Islet of Langerhans (tissue), 1 donor: ENCODE results near the gene PCDHA13.
"Not testable (repeated sequence)": the region's sequence is repeated elsewhere in the genome, so short reads cannot be mapped to it uniquely, and the experiment has no call there.

Experiments
- FAIRE-seq: peaks from one replicate; lab custom pipeline; 2011; peaks lifted over from hg19 to GRCh38; lab: Jason Lieb, UNC

The PCDHA13 gene, protein sequence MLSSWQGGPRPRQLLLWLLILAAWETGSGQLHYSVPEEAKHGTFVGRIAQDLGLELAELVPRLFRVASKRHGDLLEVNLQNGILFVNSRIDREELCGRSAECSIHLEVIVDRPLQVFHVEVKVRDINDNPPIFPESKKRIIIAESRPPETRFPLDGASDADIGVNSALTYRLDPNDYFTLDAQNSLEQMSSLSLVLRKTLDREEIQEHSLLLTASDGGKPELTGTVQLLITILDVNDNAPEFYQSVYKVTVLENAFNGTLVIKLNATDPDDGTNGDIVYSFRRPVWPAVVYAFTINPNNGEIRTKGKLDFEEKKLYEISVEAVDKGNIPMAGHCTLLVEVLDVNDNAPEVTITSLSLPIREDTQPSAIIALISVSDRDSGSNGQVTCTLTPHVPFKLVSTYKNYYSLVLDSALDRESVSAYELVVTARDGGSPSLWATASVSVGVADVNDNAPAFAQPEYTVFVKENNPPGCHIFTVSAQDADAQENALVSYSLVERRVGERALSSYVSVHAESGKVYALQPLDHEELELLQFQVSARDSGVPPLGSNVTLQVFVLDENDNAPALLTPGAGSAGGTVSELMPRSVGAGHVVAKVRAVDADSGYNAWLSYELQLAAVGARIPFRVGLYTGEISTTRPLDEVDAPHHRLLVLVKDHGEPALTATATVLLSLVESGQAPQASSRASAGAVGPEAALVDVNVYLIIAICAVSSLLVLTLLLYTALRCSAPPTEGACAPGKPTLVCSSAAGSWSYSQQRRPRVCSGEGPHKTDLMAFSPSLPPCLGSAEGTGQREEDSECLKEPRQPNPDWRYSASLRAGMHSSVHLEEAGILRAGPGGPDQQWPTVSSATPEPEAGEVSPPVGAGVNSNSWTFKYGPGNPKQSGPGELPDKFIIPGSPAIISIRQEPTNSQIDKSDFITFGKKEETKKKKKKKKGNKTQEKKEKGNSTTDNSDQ

DNA sequence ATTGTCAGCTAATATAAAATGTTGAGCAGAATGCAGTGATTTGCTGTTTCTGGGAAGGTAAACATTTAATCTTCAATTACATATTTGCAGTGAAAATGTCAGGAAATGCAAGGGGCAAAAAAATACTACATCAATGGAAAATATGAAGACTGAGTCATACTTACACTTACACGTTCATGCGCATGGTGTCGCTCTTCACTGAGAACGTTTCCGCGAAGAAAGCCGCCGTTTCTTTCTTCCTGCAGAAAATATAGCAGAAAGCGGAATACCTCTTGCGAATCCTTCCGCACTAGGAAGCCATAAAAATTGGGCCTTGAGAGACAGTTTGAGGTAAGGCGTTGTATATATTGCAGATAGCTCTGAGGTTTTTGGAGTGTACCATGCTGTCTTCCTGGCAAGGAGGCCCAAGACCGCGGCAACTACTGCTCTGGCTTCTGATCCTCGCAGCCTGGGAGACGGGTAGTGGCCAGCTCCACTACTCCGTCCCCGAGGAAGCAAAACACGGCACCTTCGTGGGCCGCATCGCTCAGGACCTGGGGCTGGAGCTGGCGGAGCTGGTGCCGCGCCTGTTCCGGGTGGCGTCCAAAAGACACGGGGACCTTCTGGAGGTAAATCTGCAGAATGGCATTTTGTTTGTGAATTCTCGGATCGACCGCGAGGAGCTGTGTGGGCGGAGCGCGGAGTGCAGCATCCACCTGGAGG is at the start of gene PCDHA13:
Gene PCDHA13 (plus strand): TSS at position 236 of the 702 bp plus-strand sequence. CDS start 145 bp downstream, at position 381.
- FAIRE-seq: no peak

DNA sequence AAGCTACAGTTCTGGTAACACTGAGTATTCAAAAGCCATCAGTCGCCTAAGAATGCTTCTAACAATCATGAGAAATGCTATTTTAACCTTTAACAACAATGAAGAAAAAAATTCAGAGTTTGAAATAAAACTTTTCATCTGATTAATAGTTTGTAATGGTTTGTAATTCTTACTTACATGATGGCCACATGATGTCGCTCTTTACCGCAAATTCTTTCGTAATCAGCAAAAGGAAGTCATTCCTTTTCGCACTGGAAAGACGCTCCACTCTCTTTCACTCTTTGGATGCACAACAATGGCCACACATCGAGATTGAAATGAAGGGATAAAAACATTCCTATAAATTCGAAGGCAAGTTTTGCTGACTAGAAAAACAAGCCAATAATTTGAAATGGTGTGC is 47.9 kb upstream of the PCDHA13 start, which contains the start of gene PCDHA7:
Gene PCDHA7 (plus strand): TSS at position 277 of the 400 bp plus-strand sequence. CDS start 115 bp downstream, at position 392.
- FAIRE-seq: no peak

DNA sequence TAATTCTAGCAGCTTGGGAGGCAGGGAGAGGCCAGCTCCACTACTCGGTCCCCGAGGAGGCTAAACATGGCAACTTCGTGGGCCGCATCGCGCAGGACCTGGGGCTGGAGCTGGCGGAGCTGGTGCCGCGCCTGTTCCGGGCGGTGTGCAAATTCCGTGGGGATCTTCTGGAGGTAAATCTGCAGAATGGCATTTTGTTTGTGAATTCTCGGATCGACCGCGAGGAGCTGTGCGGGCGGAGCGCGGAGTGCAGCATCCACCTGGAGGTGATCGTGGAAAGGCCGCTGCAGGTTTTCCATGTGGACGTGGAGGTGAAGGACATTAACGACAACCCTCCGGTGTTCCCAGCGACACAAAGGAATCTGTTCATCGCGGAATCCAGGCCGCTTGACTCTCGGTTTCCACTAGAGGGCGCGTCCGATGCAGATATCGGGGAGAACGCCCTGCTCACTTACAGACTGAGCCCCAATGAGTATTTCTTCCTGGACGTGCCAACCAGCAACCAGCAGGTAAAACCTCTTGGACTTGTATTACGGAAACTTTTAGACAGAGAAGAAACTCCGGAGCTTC is 47.4 kb upstream of the PCDHA13 start:
- FAIRE-seq: not testable (repeated sequence)

DNA sequence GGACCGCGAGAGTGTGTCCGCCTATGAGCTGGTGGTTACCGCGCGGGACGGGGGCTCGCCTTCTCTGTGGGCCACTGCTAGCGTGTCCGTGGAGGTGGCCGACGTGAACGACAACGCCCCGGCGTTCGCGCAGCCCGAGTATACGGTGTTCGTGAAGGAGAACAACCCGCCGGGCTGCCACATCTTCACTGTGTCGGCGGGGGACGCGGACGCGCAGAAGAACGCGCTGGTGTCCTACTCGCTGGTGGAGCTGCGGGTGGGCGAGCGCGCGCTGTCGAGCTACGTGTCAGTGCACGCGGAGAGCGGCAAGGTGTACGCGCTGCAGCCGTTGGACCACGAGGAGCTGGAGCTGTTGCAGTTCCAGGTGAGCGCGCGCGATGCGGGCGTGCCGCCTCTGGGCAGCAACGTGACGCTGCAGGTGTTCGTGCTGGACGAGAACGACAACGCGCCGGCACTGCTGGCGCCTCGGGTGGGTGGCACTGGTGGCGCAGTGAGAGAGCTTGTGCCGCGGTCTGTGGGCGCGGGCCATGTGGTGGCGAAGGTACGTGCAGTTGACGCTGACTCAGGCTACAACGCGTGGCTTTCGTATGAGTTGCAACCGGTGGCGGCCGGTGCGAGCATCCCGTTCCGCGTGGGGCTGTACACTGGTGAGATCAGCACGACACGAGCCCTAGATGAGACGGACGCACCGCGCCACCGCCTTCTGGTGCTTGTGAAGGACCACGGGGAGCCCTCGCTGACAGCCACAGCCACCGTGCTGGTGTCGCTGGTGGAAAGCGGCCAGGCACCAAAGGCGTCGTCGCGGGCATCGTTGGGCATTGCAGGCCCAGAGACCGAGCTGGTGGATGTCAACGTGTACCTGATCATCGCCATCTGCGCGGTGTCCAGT is 46.1 kb upstream of the PCDHA13 start:
- FAIRE-seq: no peak

DNA sequence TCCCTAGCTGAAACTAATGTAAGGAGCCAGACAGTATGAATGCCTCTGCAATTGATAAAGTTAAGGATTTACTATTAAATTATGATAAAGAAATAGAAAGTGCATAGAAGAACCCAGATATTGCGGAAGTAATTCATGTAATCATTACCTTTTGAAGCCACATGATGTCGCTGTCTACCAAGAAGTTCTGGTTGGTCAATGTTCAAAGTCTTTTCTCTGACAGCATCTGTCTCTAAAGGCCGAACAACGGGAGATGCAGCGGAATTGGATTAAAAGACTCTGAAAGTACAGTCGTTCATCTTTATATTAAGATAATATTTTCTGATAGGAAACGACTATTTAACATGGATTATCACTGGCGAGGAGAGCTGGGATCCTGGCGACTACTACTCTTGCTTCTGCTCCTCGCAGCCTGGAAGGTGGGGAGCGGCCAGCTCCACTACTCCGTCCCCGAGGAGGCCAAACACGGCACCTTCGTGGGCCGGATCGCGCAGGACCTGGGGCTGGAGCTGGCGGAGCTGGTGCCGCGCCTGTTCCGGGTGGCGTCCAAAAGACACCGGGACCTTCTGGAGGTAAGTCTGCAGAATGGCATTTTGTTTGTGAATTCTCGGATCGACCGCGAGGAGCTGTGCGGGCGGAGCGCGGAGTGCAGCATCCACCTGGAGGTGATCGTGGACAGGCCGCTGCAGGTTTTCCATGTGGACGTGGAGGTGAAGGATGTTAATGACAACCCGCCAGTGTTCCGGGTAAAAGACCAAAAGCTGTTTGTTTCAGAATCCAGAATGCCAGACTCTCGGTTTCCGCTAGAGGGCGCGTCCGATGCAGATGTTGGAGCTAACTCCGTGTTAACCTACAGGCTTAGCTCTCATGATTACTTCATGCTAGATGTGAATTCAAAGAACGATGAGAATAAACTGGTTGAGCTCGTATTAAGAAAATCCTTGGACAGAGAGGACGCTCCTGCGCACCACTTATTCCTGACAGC is 40.7 kb upstream of the PCDHA13 start, which contains the start of gene PCDHA8:
Gene PCDHA8 (plus strand): TSS at position 210 of the 985 bp plus-strand sequence. CDS start 135 bp downstream, at position 345.
- no peak for FAIRE-seq

DNA sequence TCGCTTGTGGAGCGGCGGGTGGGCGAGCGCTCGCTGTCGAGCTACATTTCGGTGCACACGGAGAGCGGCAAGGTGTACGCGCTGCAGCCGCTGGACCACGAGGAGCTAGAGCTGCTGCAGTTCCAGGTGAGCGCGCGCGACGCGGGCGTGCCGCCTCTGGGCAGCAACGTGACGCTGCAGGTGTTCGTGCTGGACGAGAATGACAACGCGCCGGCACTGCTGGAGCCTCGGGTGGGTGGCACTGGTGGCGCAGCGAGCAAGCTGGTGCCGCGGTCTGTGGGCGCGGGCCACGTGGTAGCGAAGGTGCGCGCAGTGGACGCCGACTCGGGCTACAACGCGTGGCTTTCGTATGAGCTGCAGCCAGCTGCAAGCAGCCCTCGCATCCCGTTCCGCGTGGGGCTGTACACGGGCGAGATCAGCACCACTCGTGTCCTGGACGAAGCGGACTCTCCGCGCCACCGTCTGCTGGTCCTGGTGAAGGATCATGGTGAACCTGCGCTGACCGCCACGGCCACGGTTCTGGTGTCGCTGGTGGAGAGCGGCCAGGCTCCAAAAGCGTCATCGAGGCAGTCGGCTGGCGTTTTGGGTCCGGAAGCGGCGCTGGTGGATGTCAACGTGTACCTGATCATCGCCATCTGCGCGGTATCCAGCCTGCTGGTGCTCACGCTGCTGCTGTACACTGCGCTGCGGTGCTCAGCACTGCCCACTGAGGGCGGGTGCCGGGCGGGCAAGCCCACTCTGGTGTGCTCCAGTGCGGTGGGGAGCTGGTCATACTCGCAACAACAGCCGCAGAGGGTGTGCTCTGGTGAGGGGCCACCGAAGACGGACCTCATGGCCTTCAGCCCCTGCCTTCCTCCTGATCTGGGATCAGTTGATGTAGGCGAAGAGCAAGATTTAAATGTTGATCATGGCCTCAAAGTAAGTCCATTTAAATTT is 38.9 kb upstream of the PCDHA13 start:
- FAIRE-seq: no peak

DNA sequence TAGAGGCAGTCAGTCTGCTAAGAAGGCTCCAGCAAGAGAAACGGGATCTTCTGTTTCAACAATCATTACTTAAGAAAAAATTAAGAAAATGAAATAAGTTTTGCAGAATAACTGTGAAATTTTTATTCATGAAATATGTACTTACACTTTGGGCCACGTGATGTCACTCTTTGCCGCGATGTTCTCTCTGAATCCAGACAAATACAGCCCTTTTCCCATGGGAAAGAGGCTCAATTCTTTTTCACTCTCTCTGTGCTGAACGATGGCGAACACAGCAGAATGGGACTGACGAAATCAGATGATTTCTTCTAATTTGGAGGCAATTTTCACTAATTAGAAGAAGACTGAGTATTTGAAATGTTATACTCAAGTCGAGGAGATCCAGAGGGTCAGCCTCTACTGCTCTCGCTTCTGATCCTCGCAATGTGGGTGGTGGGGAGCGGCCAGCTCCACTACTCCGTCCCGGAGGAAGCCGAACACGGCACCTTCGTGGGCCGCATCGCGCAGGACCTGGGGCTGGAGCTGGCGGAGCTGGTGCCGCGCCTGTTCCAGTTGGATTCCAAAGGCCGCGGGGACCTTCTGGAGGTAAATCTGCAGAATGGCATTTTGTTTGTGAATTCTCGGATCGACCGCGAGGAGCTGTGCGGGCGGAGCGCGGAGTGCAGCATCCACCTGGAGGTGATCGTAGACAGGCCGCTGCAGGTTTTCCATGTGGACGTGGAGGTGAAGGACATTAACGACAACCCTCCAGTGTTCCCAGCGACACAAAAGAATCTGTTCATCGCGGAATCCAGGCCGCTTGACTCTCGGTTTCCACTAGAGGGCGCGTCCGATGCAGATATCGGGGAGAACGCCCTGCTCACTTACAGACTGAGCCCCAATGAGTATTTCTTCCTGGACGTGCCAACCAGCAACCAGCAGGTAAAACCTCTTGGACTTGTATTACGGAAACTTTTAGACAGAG is 33.5 kb upstream of the PCDHA13 start, which contains the start of gene PCDHA9:
Gene PCDHA9 (plus strand): TSS at position 244 of the 964 bp plus-strand sequence. CDS start 114 bp downstream, at position 358.
- not testable (repeated sequence) for FAIRE-seq

DNA sequence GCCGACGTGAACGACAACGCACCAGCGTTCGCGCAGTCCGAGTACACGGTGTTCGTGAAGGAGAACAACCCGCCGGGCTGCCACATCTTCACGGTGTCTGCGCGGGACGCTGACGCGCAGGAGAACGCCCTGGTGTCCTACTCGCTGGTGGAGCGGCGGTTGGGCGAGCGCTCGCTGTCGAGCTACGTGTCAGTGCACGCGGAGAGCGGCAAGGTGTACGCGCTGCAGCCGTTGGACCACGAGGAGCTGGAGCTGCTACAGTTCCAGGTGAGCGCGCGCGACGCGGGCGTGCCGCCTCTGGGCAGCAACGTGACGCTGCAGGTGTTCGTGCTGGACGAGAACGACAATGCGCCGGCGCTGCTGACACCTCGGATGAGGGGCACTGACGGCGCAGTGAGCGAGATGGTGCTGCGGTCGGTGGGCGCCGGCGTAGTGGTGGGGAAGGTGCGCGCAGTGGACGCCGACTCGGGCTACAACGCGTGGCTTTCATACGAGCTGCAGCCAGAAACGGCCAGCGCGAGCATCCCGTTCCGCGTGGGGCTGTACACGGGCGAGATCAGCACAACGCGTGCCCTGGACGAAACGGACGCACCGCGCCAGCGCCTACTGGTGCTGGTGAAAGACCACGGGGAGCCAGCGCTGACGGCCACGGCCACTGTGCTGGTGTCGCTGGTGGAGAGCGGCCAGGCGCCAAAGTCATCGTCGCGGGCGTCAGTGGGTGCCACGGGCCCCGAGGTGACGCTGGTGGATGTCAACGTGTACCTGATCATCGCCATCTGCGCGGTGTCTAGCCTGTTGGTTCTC is 31.9 kb upstream of the PCDHA13 start:
- not testable (repeated sequence) for FAIRE-seq

DNA sequence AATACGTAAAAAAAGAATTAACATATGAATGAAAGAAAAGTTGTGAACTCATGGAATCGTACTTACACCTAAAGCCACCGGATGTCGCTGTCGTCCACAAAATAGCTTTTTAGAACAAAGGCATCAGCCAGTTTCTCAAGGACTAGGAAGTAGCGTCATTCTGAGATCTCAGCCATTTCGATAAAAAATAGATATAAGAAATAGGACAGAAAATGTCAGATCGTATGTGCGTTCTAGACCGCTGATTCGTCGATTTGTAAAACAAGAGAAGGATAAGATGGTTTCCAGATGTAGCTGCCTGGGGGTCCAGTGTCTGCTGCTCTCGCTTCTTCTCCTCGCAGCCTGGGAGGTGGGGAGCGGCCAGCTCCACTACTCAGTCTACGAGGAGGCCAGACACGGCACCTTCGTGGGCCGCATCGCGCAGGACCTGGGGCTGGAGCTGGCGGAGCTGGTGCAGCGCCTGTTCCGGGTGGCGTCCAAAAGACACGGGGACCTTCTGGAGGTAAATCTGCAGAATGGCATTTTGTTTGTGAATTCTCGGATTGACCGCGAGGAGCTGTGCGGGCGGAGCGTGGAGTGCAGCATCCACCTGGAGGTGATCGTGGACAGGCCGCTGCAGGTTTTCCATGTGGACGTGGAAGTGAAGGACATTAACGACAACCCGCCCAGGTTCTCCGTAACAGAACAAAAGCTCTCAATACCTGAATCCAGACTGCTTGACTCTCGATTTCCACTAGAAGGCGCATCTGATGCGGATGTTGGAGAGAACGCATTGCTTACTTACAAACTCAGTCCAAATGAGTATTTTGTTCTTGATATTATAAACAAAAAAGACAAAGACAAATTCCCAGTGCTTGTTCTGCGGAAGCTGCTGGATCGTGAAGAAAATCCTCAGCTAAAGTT is 25.9 kb upstream of the PCDHA13 start, which contains the start of gene PCDHA10:
Gene PCDHA10 (plus strand): TSS at position 126 of the 903 bp plus-strand sequence. CDS start 152 bp downstream, at position 278.
- no peak for FAIRE-seq

DNA sequence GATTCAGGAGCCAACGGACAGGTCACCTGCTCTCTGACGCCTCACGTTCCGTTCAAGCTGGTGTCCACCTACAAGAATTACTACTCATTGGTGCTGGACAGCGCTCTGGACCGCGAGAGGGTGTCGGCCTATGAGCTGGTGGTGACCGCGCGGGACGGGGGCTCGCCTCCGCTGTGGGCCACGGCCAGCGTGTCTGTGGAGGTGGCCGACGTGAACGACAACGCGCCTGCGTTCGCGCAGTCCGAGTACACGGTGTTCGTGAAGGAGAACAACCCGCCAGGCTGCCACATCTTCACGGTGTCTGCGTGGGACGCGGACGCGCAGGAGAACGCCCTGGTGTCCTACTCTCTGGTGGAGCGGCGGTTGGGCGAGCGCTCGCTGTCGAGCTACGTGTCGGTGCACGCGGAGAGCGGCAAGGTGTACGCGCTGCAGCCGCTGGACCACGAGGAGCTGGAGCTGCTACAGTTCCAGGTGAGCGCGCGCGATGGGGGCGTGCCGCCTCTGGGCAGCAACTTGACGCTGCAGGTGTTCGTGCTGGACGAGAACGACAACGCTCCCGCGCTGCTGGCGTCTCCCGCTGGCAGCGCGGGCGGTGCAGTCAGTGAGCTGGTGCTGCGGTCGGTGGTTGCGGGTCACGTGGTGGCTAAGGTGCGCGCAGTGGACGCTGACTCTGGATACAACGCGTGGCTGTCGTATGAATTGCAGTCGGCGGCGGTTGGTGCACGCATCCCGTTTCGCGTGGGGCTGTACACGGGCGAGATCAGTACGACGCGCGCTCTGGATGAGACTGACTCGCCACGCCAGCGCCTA is 24.5 kb upstream of the PCDHA13 start:
- no peak for FAIRE-seq

DNA sequence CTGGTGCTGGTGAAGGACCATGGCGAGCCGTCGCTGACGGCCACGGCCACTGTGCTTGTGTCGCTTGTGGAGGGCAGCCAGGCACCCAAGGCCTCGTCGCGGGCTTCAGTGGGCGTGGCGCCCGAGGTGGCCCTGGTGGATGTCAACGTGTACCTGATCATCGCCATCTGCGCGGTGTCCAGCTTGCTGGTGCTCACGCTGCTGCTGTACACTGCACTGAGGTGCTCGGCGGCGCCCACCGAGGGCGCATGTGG is 24.0 kb upstream of the PCDHA13 start:
- FAIRE-seq: no peak

DNA sequence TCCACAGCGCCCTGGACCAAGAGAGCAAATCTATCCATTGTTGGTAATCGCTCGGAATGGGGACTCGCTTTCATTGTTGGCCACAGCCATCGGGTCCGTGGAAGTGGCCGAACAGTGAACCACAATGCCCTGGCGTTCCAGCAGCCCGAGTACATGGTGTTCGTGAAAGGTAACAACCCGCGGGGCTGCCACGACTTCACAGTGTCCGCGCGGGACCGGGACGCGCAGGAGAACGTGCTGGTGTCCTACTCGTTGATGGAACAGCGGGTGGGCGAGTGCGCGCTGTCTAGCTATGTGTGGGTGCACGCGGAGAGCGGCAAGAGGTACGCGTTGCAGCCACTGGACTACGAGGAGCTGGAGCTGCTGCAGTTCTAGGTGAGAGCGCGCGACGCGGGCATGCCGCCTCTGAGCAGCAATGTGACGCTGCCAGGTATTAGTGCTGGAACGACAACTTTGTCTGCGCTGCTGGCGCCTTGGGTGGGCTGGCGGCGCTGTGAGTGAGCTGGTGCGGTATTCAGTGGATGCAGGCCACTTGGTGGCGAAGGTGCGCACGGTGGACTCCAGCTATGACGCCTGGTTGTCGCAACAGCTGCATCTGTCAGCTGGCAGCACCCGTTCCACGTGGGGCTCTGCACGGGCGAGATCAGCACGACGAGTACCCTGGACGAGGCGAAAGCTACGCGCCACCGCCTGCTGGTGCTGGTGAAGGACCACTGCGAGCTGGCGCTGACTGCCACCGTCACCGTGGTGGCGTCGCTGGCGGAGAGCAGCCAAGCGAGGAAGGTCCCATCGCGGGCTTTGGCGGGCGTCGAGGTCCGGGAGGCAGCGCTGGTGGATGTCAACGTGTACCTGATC is 19.3 kb upstream of the PCDHA13 start:
- FAIRE-seq: no peak
